Omental fat pad (tissue), 4 donors: ENCODE data around the gene PCYOX1L. TPM values are rescaled to one million over a fixed set of nuclear protein-coding genes. Genes with fewer than 3 reads are reported as not detected.

Experiments
- ATAC-seq: fragments of 150-250 bp; one replicate; pipeline ENCODE4 v1.9.1; 2016; ENCODE audit warnings: mild to moderate bottlenecking, moderate library complexity; ENCODE audit not compliant: low FRiP score
- DNase-seq: peaks from one replicate; pipeline ENCODE4 v3.0.0-alpha.2; 2019; ENCODE audit warnings: low spot score
- CTCF ChIP-seq, 3 donors: fragments of 450-650 bp; IDR thresholded peaks; one replicate each; pipeline ENCODE4 v1.5.1; 2016 to 2017; ENCODE audit warnings: antibody characterized with exemption in 3 of 3, mild to moderate bottlenecking in 3 of 3, moderate library complexity in 2 of 3
- total RNA-seq, 4 donors: library from RNA; depleted of rRNA; stranded (reverse); fragments of >200 nt; gene quantifications; one replicate each; pipeline ENCODE4 v1.1.0, GENCODE V29; 2016

Gene PCYOX1L
- total RNA-seq, 4 donors from 2014 or later = 2.3 to 3.9 (median 2.5) TPM

- ATAC-seq = no peak
- DNase-seq = no peak
- no peak for TF ChIP-seq CTCF (IDR thresholded peaks at IDR 0.05)
Measured at GRCh38 chr5:149364719-149365118, 6.9 kb downstream of the PCYOX1L start.

GRCh38 chr5:149365418-149365817 lies 7.6 kb downstream of the PCYOX1L start:
- no peak for ATAC-seq
- no peak for DNase-seq
- TF ChIP-seq CTCF (IDR thresholded peaks at IDR 0.05) = no peak

- ATAC-seq = no peak
- no peak for TF ChIP-seq CTCF (IDR thresholded peaks at IDR 0.05)
- no peak for DNase-seq
Measured at GRCh38 chr5:149366169-149366729, 8.4 kb downstream of the PCYOX1L start.

GRCh38 chr5:149367249-149367971 lies 9.6 kb downstream of the PCYOX1L start:
- no peak for DNase-seq
- peak in 1 of 3 donors; percentile 13 for TF ChIP-seq CTCF (IDR thresholded peaks at IDR 0.05)
- no peak for ATAC-seq

GRCh38 chr5:149367972-149368645 lies 10.3 kb downstream of the PCYOX1L start:
- DNase-seq = no peak
- TF ChIP-seq CTCF (IDR thresholded peaks at IDR 0.05) = no peak
- no peak for ATAC-seq

- ATAC-seq = no peak
- TF ChIP-seq CTCF (IDR thresholded peaks at IDR 0.05) = no peak
- DNase-seq = no peak
Measured at GRCh38 chr5:149370878-149371277, 13.0 kb downstream of the PCYOX1L start.
